C4-2B (cell line): ENCODE measurements around the gene FCER2.

Experiments used
- ZFX ChIP-seq: fragments of 450-650 bp; IDR thresholded peaks from 2 replicates; pipeline ENCODE4 v1.6.1; 2017
- TF ChIP-seq, protein P1 (sequence below): fragments of 450-650 bp; conservative IDR thresholded peaks from 2 replicates; pipeline ENCODE4 v1.5.1; 2017; ENCODE audit warnings: mild to moderate bottlenecking

GRCh38 chr19:7691497-7691896 is 10.4 kb downstream of the FCER2 start:
- TF ChIP-seq, protein P1, sequence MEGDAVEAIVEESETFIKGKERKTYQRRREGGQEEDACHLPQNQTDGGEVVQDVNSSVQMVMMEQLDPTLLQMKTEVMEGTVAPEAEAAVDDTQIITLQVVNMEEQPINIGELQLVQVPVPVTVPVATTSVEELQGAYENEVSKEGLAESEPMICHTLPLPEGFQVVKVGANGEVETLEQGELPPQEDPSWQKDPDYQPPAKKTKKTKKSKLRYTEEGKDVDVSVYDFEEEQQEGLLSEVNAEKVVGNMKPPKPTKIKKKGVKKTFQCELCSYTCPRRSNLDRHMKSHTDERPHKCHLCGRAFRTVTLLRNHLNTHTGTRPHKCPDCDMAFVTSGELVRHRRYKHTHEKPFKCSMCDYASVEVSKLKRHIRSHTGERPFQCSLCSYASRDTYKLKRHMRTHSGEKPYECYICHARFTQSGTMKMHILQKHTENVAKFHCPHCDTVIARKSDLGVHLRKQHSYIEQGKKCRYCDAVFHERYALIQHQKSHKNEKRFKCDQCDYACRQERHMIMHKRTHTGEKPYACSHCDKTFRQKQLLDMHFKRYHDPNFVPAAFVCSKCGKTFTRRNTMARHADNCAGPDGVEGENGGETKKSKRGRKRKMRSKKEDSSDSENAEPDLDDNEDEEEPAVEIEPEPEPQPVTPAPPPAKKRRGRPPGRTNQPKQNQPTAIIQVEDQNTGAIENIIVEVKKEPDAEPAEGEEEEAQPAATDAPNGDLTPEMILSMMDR: no peak
- TF ChIP-seq ZFX: no peak
